Activated CD8-positive, alpha-beta memory T cell treated with anti-CD3 and anti-CD28 coated beads, Interleukin-2, amount 50 U/mL, for 48 hours (primary cell): Measurements from ENCODE around the gene KCTD7.
A peak's percentile ranks its signal among the peaks of the same experiment; 100 is the strongest.
"Not testable (repeated sequence)": the region's sequence is repeated elsewhere in the genome, so short reads cannot be mapped to it uniquely, and the experiment has no call there.

ENCODE experiments used
- DNase-seq: peaks from one replicate; pipeline ENCODE4 v3.0.0-alpha.2; 2020

The KCTD7 gene

GRCh38 chr7:66628361-66629221 lies at the start of gene KCTD7:
TSS of gene KCTD7 (plus strand) at chr7:66628881. CDS start at chr7:66629065, 184 bp downstream.
- peak; percentile 96 for DNase-seq

- DNase-seq: not testable (repeated sequence)
Measured at GRCh38 chr7:66580380-66580779, 48.3 kb upstream of the KCTD7 start.

GRCh38 chr7:66582816-66583489 lies 45.7 kb upstream of the KCTD7 start:
- not testable (repeated sequence) for DNase-seq

- no peak for DNase-seq
Measured at GRCh38 chr7:66583490-66584110, 45.1 kb upstream of the KCTD7 start.

GRCh38 chr7:66586181-66586580 lies 42.5 kb upstream of the KCTD7 start:
- no peak for DNase-seq

GRCh38 chr7:66588226-66588625 lies 40.5 kb upstream of the KCTD7 start:
- DNase-seq: not testable (repeated sequence)

GRCh38 chr7:66588856-66589570 lies 39.7 kb upstream of the KCTD7 start:
- DNase-seq: not testable (repeated sequence)

GRCh38 chr7:66590302-66591057 lies 38.2 kb upstream of the KCTD7 start:
- DNase-seq: not testable (repeated sequence)

GRCh38 chr7:66591058-66591798 lies 37.5 kb upstream of the KCTD7 start:
- not testable (repeated sequence) for DNase-seq

- DNase-seq: peak; percentile 94
Measured at GRCh38 chr7:66591799-66592596, 36.7 kb upstream of the KCTD7 start.

- DNase-seq: peak; percentile 53
Measured at GRCh38 chr7:66592597-66593146, 36.0 kb upstream of the KCTD7 start.

- DNase-seq: not testable (repeated sequence)
Measured at GRCh38 chr7:66594082-66594481, 34.6 kb upstream of the KCTD7 start.

- no peak for DNase-seq
Measured at GRCh38 chr7:66597461-66597860, 31.2 kb upstream of the KCTD7 start.

- DNase-seq: no peak
Measured at GRCh38 chr7:66602159-66602558, 26.5 kb upstream of the KCTD7 start.

GRCh38 chr7:66604198-66604597 lies 24.5 kb upstream of the KCTD7 start:
- DNase-seq: no peak

GRCh38 chr7:66606540-66607291 lies 22.0 kb upstream of the KCTD7 start:
- not testable (repeated sequence) for DNase-seq

GRCh38 chr7:66609176-66609575 lies 19.5 kb upstream of the KCTD7 start:
- no peak for DNase-seq

- not testable (repeated sequence) for DNase-seq
Measured at GRCh38 chr7:66614596-66614995, 14.1 kb upstream of the KCTD7 start.

- no peak for DNase-seq
Measured at GRCh38 chr7:66615699-66616098, 13.0 kb upstream of the KCTD7 start.
